Adrenal gland (tissue), 5 donors: ENCODE measurements around the gene MED19.

Experiments used
- CTCF ChIP-seq, 6 experiments: fragments of 450-650 bp in 4 of 6; fragments of 200-600 bp in 2 of 6; sonication (generic) in 1 of 6; IDR thresholded peaks; 1 replicate in 5 of 6; 2 replicates in 1 of 6; pipeline versions ENCODE4 v1.5.1 to v1.8.0; 2016 to 2021; ENCODE audit warnings: antibody characterized with exemption in 6 of 6, mild to moderate bottlenecking in 2 of 6, moderate library complexity in 1 of 6
- POLR2A ChIP-seq, 2 donors: fragments of 450-650 bp; IDR thresholded peaks; one replicate each; pipeline ENCODE4 v1.6.1; 2017; ENCODE audit warnings: antibody characterized with exemption in 2 of 2, mild to moderate bottlenecking in 2 of 2, moderate library complexity in 1 of 2
- donor health status: DM: no; HTN: no; CAD: no.

DNA sequence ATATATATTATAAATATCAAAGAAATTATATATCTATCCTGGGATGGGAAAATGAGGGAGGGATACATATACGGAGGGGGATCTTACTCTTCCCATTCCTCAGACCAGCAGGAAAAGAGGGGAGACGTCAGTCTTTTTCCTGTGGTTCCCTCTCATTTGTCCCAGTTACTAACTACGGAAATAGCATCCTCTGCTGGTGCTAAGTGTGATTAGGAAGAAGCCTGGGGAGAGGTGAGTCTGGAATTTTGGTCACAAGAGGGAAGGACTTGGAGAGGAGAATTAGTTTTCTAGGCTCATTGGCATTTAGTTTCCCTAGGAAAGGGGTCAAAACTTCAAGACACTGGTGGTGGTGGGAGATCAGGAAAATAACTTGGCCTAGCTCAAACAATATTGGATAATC, 11.6 kb downstream of the MED19 start:
- TF ChIP-seq CTCF (IDR thresholded peaks at IDR 0.05) (no peak), POLR2A (IDR thresholded peaks at IDR 0.05) (no peak)
